ENCODE measurements around the gene AGPAT3.
"Not testable (repeated sequence)": the region's sequence is repeated elsewhere in the genome, so short reads cannot be mapped to it uniquely, and the experiment has no call there.

Gene AGPAT3

DNA sequence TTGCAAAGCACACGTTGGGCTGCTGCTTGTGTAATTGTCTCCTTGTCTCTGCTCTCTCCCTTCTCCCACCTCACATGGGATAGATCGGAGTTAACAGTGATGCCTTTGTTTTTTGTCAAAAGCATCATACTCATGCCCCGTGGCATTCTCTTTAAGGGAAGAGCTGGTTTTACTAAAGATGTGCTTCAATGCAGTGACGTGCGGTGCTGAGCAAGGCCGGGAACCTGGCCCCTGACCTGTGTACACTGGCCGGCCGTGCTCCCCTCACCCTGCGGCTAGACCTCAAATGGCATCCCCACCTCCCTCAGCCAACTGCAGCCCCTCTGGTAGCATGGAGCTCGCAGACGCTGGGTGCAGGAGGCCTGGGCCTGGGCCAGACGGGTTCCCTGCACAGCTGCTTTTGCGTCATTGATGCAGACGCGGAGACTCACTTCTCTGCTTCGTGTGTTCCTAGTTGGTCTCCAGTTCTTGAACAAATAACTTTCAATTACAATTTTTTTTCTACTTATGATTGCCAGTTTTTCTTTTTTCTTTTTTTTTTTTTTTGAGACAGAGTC is 19.9 kb downstream of the AGPAT3 start:
- DNase-seq, result no peak

DNA sequence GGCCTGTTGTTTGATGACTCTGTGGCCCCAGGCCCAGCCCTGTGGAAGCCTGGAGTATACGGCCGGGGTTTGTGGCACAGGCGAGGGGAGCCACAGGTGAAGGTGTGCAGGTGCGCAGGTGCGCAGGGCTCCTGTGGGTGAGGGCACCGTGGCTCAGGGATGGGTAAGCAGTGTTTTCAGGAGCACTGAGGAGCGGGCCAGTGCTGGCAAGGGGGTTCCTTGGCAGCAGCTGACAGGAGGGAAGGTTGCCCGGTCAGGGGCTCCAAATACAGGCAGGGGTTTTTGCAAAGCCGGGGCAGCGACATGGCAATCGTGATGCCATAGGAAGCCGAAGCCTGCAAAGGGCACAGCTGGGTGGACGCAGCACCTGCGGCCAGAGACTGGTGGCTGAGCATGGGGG is 20.7 kb downstream of the AGPAT3 start:
- DNase-seq, result no peak

DNA sequence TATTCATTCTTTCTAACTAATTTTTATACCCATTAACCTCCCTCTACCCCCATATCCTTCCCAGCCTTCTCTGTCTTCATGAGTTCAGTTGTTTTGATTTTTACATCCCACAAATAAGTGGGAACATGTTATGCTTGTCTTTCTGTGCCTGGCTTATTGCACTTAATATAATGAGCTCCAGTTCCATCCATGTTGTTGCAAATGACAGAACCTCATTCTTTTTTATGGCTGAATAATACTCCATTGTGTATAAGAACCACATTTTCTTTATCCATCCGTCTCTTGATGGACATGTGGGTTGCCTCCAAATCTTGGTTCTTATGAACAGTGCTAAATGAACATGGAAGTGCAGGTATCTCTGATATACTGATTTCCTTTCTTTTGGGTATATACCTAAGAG is 21.5 kb downstream of the AGPAT3 start:
- DNase-seq, result no peak

DNA sequence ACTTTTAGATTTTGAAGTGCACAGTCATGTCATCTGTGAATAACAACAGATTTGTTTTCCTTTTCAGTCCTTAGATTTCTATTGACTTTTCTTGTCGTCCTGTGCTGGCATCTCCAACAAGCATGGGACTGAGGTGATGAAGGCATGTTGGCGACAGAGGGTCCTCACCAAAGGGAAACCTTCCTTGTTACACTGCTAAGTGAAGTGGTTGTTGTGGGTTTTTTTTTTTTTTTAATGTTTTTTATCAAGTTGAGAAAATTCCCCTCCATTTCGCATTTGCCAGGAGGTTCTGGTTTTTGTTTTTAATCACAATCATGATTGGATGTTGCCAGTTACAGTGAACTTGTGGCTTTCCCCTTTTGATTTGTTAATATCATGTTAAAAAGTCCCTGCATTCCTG is 24.0 kb downstream of the AGPAT3 start:
- DNase-seq, result no peak

DNA sequence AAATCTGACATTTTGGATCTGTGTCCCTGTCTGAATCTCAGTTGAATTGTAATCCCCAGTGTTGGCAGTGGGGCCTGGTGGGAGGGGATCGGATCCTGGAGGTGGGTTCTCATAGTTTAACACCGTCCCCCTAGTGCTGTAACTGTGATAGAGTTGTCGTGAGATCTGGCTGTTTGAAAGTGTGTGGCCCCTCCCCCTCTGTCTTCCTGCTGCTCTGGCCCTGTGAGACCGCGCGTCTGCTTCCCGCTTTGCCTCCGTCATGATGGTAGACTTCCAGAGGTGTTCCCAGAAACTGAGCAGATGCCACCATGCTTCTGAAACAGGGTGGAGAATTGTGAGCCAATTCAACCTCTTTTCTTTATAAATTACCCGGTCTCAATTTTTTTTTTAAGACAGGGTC is 25.0 kb downstream of the AGPAT3 start:
- no peak for DNase-seq

DNA sequence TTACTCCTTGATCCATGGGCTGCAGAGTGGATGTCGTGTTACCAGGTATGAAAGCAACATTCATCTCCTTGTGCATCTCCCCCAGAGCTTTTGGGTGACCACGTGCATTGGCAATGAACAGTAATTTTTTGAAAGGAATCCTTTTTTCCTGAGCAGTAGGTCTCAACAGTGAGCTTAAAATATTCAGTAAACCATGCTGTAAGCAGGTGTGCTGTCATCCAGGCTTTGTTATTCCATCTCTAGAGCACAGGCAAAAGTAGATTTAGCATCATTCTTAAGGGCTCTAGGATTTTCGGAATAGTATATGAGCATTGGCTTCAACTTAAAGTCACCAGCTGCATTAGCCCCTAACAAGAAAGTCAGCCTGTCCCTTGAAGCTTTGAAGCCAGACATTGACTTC is 27.3 kb downstream of the AGPAT3 start:
- DNase-seq, result no peak

DNA sequence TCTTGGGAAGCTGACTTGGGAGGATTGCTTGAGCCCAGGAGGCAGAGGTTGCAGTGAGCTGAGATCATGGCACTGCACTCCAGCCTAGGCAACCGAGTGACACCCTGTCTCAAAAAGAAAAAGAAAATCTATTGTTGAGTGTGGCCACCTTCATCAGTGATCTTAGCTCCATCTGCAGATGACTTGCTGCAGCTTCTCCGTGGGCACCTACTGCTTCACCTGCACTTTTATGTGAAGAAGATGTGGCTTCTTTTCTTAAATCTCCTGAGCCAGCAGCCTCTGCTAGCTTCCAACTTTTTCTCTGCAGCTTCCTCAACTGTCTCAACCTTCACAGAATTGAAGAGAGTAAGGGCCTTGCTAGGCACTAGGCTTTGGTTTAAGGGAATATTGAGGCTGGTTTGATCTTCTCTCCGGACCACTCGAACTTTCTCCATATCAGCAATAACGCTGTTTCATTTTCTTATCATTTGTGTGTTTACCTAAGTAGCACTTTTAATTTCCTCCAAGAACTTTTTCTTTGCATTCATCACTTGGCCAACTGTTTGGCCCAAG is 28.0 kb downstream of the AGPAT3 start:
- no peak for DNase-seq

DNA sequence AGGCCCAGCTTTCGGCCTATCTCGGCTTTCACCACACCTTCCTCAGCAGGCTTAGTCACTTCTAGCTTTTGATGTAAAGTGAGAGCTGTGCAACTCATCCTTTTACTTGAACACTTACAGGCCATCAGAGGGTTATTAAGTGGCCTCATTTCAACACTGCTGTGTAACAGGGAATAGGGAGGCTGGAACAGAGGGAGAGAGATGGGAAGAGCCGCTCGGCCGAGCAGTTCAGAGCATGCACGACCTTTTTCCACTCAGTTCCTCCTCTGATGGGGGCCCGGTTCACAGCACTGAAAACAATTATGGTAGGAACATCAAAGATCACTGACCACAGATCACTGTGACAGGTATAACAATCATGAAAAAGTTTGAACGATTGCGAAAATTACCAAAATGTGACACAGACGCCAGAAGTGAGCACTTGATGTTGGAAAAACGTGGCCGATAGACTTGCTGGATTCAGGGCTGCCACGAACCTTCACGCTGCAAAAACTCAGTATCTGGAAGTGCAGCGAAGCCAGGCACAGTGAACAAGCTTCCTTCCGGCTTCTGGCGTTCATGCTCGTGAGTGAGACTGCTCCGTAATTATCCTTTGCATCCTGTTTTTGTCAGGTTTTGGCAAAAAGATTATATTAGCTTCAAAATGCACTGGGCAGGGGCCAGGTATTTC is 28.6 kb downstream of the AGPAT3 start:
- no peak for DNase-seq

DNA sequence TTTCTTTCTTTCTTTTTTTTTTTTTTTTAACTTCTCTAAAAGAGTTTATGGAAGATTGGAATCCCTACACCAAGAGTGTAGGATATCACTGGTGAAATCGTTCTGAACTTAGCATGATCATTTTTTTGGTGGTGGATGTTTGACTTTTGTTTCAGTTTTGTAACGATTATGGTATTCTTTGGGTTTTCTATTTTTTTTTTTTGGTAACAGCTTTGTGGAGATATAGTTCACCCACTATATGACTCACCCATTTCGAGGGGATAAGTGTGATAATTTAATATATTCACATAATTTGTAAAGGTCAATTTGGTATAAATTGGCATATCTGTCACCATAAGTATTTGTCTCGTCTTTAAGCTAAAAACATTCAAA is 29.2 kb downstream of the AGPAT3 start:
- no peak for DNase-seq

DNA sequence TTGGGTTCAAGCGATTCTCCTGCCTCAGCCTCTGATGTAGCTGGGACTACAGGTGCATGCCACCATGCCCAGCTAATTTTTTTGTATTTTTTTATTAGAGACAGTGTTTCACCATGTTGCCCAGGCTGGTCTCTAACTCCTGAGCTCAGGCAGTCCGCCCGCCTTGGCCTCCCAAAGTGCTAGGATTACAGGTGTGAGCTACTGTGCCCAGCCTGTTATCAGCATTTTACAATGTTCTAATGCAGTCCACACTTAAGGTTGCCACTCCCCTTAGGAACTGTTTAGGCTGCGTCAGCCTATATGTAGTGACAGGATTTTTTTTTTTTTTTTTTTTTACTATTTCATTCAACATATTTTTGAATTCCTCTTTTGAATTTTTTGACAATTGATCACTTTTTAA is 30.2 kb downstream of the AGPAT3 start:
- DNase-seq, result no peak

DNA sequence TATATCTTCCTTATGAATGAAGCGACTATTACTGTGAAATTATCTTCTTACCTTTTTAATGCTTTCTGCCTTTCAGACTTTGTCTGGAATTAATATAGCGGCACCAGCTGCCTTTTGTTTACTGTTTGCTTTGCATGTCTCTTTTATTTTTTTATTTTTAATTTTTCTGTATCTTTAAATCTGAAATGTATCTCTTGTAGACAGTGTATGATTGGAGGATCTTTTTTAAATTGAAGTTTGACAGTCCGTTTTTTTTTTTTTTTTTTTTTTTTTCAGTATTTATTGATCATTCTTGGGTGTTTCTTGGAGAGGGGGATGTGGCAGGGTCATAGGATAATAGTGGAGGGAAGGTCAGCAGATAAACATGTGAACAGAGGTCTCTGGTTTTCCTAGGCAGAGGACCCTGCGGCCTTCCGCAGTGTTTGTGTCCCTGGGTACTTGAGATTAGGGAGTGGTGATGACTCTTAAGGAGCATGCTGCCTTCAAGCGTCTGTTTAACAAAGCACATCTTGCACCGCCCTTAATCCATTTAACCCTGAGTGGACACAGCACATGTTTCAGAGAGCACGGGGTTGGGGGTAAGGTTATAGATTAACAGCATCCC is 31.8 kb downstream of the AGPAT3 start:
- not testable (repeated sequence) for DNase-seq

DNA sequence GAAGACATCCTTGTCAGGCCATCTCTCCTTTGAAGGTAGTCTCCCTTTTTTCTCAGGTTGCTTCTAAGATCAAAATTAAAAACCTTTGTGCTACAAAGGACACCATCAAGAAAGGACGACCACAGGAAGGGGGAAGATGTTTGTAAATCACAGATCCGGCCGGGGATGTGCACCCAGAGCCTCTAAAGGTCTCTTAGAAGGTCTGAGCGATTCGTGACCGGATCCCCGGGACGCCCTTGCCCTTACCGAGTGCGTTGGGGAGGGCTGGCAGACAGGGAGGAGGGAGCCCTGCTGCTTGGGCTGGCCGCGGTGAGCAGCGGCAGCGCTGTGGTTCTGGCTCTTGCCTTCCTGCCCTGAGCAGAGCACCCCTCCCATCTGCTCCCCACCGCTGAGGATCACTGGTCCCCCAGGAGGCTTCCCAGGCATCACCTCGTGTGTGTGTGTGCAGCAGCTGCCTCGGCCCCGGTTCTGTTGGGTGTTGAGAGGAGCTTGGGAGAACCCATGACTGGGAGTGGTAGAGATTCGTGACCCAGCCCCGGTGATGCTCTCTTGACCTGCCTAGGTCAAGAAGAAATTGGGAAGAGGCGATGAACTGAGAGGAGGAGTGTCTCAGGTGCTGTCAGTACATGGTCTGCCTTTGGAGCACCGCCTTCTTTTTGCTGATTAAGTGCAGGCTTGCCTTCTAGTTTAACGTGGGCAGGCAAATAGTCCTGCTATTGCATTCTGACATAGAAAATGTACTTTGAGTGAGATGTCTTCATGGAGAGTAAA is 34.5 kb downstream of the AGPAT3 start:
- DNase-seq, result no peak

DNA sequence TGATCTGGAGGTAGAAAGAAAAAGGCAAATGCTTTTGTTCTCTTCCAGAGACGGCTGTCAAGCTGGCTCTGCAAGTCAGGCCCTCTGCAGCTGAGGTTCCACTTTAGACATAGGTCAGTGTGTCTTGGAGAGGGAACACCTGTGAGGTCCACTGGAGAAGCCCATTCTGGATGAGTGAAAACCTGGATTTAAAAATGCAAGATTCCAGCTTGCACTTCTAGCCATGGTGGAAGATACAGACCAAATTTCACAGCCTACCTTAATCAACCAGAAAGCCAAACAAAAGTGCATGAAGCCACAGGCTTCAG is 35.0 kb downstream of the AGPAT3 start:
- DNase-seq, result no peak

DNA sequence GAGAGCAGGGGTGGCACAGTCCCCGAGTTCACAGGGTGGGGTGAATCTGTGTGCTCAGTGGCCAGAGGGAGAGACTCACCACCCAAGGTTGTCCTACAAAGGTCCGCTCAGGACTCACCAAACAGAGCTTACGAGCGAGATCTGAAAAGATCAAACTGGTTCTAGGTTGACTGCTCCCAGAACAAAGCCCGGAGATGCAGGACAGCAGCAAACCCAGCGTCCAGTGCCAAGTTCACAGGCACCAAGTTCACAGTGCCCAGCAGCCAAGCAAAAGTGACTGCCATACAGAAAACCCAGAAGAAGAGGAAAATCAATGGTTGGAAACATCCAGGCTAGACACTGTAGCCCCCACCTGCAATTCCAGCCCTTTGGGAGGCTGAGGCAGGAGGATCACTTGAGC is 35.7 kb downstream of the AGPAT3 start:
- no peak for DNase-seq

DNA sequence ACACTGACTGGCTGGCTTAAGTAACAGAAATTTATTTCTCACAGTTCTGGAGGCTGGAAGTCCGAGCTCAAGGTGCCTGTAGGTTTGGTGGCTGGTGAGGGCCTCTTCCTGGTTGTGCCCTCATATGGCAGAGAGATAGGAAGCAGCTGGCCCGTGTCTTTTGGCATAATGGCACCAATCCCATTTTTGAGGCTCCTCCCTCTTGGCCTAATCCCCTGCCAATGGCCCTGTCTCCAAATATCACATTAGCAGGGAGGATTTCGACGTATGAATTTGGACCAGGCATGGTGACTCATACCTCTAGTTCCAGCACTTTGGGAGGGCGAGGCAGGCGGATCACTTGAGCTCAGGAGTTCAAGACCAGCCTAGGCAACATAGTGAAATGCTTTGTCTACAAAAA is 37.4 kb downstream of the AGPAT3 start:
- no peak for DNase-seq

DNA sequence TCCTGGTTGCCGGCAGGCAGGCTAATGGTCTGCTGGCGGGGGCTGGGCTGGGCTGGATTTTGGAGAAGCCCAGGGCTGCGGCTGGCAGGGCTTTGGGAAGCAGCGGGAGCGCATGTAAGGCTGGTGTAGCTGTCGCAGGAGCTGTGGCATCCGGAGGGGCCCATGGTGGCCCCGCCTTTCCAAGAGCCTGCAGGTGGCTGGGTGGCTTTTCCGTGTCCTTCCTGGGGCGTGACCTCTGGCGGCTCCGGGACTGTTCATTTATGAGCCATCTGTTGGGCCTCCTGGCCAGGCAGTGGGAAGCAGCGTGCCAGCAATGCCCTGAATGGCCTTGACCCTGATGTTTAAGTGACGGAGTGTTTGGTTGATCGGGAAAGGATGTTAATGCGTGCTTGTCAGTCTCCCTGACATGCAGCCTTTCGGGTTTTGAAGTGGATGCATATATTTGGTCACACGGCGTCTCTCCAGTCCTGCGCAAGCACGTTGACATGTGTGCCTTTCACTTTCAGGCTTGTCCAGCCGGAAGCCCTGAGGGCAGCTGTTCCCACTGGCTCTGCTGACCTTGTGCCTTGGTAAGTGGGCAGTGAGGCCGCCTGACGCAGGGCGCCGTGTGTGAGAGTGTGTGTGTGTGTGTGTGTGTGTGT is 38.5 kb downstream of the AGPAT3 start:
- no peak for DNase-seq

DNA sequence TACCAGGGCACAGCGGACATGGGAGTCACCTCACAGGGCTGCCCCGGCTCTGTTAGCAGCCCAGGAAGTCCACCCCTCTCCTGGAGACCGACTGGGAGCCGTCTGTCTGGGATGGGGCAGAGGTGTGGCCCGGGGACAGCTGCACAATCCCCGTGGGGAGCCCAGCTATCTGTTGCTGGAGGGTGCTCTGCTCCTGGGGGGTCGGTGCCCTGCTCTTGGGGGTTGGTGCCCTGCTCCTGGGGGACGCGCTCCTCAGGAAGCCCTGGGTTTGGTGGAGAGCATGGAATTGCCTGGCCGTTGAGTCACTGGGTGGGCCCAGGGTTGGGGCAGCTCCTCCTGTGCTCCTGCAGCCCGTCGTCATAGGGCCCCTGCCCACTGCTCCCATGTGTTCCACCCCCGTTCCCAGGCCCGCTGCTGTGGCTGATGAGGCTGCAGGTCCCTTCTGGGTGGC is 39.3 kb downstream of the AGPAT3 start:
- DNase-seq, result no peak

DNA sequence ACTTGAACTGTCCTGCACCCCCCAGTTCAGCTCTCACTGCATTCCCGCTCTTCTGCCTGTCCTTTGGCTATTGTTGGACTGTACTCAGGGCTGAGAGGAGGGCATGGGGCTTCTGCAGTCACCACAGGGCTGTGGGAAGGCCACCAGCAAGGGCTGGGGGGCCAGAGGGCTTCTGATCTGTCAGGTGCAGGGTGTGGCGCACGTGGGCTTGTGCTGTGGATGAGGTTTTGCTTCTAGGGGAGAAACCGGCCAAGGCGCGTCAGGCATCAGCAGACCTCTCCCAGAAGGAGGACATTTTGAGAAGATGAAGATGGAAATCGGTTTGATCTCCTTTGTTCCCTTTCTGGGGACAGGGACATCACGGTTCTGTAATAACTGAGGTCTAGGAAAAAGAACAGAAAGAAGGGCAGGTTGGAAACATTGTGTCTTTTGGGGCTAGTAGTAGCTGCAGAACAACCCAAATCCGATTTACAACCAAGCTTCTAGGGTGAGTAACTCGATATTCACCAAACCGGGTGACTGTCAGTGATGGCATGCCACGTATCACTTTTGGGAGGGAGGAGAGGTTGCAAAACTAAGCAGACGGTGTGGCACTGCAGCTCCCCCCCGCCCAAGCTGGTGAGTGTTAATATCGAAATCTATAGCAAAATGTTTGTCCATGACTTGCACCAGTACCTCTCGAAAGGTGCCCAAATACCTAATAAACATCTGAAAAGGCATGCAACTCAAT is 40.9 kb downstream of the AGPAT3 start:
- no peak for DNase-seq

DNA sequence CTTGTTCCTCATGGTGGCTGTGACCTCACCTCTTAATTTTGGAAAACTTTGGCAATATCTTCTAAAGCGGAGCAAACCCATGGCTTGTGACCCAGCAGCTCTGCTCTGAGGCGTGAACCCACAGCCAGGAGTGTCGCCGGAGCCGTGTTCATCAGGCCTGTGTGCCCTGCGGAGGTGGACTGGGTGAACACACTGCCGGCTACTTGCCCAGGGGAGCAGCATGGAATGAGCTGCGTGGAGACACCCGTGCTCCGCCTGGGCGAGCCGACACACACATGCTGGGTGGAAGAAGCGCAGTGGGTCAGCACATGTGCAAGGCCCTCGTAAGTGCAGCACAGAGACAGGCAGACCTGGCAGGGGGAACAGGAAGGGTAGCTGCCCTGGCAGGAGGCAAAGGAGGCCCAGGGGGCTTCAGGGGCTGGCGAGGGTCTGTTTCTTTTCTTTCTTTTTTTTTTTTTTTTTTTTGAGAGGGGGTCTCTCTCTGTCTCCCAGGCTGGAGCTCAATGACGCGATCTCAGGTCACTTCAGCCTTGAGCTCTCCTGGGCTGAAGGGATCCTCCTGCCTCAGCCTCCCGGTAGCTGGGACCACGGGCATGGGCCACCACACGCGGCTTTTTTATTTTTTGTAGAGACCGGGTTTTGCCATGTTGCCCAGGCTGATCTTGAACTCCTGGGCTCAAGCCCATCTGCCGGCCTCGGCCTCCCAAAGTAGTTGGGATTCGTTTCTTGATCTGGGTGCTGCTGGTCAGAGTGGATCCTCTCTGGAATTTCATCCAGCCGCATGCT is 41.8 kb downstream of the AGPAT3 start:
- no peak for DNase-seq

DNA sequence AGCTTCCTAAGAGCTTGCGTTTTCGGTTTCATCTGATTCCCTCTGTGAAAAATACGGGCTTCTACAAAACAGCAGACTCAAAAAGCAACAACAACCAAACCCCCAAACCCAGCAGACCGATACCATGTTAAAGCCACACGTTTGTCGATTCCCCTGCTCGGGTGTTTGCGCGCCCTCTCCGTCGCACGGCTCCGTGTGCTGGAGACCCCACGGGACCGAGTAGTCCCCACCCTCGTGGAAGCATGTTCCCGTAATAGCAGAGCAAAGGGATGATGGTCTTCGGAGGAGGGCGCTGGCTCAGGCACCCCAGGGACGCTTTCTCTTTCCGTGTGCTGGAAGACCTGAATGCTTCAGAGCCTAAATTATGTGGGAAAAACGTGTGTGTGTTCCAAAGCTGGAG is 42.7 kb downstream of the AGPAT3 start:
- DNase-seq, result no peak

DNA sequence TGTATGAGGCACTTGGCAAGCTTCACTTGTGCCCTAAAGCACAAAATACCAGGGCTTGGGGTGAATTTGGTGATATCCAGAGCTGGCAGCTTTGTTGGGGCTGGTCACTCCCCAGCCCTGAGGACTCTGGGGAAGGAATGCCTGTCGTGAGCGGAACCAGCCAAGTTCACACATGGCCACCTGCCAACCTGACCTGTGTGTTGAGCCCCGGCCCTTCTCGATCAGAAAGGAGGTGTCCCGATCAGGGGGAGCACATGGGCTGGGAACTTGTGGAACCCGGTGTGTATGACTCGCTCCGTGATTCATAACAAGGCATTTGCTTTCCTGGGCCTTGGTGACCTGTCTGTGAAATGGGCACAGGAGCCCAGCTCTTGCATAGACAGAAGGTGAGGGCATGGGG is 43.1 kb downstream of the AGPAT3 start:
- DNase-seq, result no peak

Measured in activated CD8-positive, alpha-beta memory T cell treated with anti-CD3 and anti-CD28 coated beads, Interleukin-2, amount 50 U/mL, for 4 hours (primary cell).